GM18858 (cell line): ENCODE results near the gene CDK11B.
"Not testable (repeated sequence)": the region's sequence is repeated elsewhere in the genome, so short reads cannot be mapped to it uniquely, and the experiment has no call there.

Experiments used
- ATAC-seq: cut with Tn5 transposase; IDR thresholded peaks from one replicate; pipeline ENCODE4 v1.9.1; 2021; ENCODE audit not compliant: unreplicated experiment

Gene CDK11B

GRCh38 chr1:1658583-1659549 is at the start of gene CDK11B:
CDK11B (minus strand) TSS chr1:1659004; CDS start chr1:1657485, 1,519 bp downstream.
- ATAC-seq: peak; percentile 71

DNA sequence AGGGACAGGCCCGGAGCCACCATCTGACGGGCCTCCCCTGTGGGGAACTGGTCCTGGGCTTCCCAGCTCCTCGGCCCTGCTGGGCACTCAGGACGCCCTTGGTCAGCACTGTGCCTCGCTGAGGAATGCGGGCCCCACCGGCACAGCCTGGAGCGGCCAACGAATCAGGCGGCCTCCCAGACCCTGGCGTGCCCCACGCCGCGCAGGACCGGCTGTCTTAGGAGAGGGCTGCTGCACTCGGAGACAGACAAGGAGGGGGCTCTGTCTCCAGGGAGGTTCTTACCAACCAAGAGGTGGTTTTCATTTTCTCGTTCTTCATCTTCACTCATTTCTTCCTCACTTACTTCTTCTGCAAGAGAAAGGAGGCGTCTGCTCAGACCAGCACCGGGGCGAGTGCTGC is 49.1 kb upstream of the CDK11B start:
- ATAC-seq: not testable (repeated sequence)

DNA sequence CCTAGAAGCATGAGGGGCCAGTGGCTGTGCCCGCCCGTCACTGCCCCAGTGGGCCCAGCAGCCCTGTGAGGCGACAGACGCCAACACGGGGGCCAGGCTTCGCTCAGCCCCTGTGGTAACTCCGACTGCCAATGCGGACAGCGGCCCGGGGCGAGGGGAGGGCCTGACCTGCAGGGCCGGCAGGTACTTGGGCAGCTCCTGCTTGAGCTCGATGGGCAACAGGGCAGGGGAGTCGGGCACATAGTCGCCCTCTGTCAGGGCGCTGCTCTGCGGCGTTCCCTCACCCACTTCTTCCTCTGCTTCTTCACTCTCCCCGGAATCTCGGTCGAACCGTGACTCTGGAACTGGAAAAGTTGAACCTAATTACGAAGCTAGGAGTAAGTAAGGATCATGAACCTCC is 48.4 kb upstream of the CDK11B start:
- not testable (repeated sequence) for ATAC-seq

DNA sequence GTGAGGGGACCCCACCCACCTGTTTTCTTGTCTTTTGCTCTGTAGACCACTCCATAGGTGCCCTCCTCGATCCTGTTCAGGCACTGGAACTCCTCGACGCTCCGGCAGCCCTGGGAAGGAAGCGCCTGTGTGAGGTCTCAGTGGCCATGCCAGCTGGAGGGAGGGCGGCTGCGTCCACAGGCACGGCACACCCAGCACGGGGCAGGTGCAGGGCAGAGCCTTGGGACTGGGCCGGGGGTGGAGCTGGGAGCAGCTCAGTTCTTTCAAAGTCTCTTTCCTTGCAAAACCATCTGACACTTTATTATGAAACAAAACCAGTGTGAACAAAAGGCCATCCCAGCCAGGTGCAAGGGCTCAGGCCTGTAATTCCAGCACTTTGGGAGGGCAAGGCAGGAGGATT is 46.8 kb upstream of the CDK11B start:
- not testable (repeated sequence) for ATAC-seq

DNA sequence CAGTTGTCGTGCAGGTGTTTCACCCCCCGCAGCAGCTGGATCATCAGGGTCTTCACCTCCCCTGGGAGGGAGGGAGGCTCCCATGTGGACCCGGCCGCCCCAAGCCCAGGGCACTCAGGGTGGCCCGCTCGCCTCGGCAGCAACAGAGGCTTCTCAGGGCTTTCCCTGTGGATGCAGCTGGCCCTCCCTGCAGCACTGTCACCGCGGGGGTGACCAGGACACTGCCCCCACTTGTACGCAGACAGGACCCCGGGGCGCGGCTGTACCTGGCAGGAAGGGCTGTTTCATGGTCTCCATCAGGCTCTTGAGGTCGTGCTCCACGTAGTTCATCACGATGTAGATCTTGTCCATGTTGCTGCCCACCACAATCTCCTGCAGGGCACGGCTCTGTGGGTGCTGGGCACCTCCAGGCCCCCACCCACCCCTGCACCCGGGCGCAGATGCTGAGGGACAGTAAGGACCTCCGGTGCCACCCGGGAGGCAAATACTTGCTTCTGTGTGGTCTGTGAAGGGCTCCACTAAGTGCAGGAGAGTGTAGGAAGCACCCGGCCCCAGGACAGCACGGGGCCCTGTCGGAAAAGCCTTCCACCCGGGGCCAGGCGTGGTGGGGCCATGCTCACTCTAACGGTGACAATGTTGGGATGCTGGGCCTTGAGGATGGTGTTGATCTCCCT is 45.6 kb upstream of the CDK11B start:
- ATAC-seq: not testable (repeated sequence)

DNA sequence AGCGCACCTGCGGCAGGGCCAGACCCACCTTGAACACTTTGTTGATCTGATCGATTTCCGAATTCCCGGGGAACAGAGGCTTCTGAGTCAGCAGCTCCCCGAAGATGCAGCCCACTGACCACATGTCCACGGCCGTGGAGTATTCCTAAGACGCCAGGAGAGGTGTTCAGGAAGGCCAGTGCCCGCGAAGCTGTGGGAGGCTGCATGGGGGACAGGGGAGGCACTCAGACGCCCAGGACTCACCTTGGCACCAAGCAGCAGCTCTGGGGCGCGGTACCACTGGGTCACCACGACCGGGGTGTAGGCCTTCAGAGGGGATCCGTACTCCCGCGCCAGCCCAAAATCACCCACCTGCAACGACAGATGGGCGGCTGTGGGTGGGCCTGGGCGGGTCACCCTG is 45.0 kb upstream of the CDK11B start:
- ATAC-seq: no peak

- not testable (repeated sequence) for ATAC-seq
These were observed 43.7 kb upstream of the CDK11B start for GRCh38 chr1:1702506-1702905.

DNA sequence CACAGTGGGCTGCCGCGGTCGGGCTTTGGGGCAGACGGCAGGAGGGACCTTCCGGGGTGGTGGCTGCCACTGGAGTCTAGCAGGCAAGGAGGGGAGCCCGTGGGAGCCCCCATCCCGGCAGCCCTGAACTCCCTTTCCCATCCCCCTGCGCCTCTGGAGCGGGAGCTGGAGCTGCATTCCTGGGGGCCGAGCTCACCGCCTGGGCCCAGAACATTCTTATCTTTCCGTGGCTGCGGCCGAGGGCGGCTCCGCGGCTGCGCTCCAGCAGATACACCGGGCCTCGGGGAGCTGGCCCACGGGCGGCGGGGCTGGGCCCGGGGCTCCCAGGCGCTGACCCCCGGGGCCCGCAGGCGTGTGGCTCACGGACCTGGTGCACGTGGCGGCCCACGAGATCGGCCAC is 41.8 kb upstream of the CDK11B start:
- not testable (repeated sequence) for ATAC-seq

DNA sequence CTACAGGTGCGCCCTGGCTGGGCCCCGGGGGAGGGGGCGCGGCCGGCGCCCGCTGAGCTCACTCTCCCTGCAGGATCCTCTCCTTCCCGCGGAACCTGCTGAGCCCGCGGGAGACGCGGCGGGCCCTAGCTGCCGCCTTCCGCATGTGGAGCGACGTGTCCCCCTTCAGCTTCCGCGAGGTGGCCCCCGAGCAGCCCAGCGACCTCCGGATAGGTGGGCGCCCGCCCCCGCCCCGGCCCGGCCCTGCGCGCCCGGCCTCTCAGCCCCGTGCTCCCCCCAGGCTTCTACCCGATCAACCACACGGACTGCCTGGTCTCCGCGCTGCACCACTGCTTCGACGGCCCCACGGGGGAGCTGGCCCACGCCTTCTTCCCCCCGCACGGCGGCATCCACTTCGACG is 41.3 kb upstream of the CDK11B start:
- ATAC-seq: not testable (repeated sequence)

DNA sequence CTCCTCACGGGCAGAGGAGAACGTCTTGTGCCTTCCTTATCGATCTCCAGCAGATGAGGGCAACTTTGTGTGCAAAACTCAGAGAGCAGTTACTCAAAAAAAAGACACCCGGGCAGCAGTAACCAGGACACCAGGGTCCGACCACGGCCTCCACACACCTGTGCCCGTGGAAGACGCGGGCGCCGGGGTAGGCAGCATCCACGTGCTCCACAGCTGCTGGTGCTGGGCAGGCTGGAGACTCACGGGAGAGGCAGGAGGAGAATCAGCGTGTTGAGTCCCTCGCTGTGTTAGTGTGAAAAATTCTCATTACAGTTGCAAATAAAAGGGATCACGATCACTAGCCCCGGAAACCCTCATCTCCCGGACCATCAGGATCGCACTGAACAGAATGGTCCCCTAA is 40.3 kb upstream of the CDK11B start:
- ATAC-seq: not testable (repeated sequence)

DNA sequence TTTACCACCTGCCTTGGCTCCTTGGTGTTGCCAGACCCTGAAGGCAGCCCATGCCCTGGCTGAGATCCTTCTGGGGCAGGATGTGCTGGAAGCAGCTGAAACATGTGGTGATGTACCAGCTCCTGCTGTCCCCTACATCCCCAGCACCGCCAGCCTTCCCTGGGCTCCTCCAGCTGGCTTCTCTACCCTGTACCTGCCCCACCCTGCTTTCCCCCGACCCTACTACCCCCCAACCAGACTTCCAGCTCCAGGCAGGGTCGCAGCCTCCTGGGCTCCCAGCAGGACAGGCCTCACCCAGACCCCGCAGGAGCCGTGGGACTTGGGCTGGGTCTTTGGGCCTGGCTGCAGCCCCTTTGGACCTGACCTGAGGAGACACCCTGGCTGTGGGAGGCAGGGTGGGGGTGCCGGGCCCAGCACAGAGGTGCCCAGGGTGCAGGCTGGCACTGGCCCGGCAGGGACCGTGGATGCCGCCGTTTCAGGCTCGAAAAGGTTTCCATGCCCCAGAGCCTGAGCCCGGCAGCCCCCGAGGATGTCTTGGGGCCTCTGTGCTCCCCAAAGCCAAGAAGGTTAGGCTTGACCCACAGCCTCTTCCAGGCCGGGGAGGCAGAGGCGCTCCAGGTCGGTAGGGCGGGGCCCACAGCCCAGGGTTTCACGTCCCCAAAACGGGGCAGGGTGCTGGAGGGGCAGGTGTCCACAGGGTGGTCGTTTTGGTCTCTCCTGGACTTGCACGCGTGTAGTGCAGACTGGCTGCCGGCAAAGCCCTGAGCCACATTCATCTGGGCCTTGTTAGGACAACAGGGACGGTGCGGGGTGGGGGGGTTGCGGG is 38.8 kb upstream of the CDK11B start:
- not testable (repeated sequence) for ATAC-seq

DNA sequence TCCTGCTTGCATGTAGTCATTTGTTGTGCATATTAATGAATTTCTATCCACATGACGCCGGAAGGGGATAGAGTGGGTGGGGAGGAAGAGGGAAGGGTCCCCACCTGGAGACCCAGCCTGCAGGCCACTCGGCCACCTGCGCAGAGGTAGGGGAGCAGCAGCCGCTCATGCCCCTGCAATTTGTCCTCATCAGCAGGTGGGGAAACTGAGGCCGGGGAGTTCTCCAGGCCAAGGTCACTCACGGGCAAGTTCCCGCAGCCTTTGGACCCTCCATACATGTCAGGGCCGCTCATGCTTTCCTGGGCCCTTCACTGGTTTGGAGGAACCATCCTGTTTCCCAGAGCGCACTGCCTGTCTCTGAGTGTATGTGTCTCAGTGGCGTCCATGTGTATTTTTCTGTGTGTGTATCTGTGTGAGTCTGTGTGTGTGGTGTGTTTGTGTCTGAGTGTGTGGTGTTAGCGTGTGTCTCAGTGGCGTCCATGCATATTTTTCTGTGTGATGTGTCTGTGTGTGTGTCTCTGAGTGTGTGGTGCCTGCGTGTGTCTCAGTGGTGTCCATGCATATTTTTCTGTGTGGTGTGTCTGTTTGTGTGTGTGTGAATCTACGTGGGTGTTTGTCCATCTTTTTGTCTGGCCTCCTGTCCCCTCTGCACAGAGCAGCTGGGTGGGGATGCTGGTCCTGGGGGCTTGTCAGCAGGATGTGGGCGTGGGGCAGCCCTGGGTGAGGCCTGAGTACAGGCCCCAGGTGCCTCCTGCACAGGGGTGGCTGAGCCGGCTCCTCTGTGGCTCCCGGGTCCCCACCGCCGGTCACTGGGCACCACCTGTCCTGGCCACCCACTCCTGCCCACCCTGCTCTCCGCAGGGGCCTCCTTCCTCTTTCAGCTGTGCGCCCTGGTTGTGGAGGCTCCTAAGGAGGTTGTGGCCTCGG is 37.9 kb upstream of the CDK11B start:
- not testable (repeated sequence) for ATAC-seq

DNA sequence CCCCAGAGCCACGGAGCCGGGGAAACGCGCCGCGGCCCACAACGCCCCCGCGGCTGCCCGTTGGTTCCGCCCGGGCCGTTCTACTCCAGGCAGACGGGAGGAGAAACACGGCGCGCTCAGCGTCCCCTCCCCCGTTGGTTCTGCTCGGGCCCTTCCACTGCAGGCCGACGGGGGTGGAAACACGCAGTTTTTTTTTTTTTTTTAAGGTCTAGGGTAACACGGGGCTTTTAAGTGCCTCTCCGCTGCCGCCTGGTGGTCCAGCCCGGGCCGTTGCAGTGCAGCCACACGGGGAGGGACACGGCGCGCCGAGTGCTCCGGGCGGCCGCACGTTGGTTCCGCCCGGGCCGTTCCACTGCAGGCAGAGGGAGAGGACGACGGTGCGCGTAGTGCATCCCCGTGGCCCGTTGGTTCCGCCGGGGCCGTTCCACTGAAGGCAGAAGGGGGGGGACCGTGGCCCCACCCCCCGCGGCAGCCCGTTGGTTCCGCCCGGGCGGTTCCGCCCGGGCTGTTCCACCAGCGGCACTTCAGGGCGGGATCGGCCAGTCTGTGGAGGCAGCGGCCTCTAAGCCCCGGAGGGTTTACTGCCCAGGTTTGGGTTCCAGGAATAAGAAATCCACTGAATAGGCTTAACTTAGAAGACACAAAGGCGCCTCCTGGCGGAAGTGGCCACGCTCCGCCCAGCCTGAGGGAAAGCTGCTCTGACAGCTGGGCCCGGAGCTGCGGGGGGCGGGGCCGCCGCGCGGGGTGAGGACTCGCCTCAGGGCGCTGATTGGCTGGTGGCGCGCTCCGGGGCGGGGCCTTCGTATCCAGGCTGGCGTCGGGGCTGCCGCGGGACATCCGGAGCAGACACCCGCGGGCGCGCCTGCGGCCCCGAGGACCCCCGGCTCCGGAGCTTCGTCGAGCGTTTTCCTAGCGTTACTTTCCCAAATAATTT is 34.2 kb upstream of the CDK11B start, which contains the start of gene SLC35E2B:
Gene SLC35E2B, minus strand, starts transcription at position 82 of the 934 bp plus-strand sequence. CDS start 16,096 bp downstream, outside the sequence.
- ATAC-seq: peak; percentile 60

GRCh38 chr1:1692324-1692713 is 33.5 kb upstream of the CDK11B start:
- ATAC-seq: peak; percentile 28

DNA sequence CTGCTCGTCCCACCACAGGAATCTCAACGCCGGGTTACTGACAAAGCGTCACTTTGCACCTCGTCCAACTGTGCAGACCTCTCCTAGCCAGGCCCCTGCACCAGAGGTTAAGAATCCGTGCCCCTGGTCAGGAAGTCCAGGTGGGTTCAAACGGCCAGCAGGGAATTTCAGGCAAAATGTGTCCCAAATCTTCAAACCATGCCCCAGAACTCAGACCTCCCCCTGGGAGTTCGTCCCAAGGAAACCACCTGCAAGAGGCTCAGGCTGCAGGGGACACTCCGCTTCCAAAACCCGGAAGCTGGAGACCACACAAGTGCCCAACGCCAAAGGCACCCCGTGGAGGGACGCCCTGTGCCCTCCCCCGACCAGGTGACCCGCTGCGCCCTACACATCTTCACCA is 32.6 kb upstream of the CDK11B start:
- ATAC-seq: not testable (repeated sequence)

DNA sequence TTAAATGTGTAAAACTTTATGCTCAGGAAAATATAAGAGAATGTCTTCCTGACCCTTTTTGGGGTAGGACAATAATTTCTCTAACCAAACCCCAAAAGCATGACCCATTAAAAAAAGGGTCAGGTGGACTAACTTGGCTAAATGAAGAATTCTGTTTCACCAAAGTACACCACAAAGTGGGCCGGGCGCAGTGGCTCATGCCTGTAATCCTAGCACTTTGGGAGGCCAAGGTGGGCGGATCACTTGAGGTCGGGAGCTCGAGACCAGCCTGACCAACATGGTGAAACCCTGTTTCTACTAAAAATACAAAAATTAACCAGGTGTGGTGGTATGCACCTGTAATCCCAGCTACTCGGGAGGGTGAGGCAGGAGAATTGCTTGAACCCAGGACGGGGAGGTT is 30.7 kb upstream of the CDK11B start:
- ATAC-seq: not testable (repeated sequence)

DNA sequence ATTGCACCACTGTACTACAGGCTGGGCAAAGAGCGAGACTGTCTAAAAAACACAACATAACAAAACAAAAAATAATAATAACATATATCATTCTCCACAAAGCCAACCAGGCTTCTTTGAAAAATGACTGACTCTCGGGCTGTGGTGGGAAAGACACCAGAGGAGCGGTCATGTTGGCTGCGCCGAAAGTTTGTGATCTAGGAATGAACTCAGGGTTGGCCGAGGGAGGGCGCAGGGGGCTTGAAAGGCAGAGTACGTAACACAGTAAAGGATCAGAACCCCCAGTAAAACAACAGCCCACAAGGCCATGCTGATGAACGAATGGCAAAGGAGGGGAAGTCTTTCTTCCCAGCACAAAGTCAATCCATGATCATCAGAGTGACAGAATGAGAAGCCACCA is 29.0 kb upstream of the CDK11B start:
- ATAC-seq: no peak

GRCh38 chr1:1684031-1684681 is 25.4 kb upstream of the CDK11B start:
- ATAC-seq: no peak
